ENCODE data around the gene SHB.

SHB gene

GRCh38 chr9:38003230-38003629 lies 65.8 kb downstream of the SHB start:
- no peak overlapping the region for H3K27ac ChIP-seq
- TF ChIP-seq CTCF (conservative IDR thresholded peaks at IDR 0.05), result no peak

- no peak overlapping the region for H3K27ac ChIP-seq
- TF ChIP-seq CTCF (conservative IDR thresholded peaks at IDR 0.05), result no peak
These were observed 67.6 kb downstream of the SHB start for GRCh38 chr9:38001430-38001829.

- TF ChIP-seq CTCF (conservative IDR thresholded peaks at IDR 0.05), result no peak
- no peak overlapping the region for H3K27ac ChIP-seq
These were observed 68.3 kb downstream of the SHB start for GRCh38 chr9:38000735-38001134.

GRCh38 chr9:38000332-38000731 lies 68.7 kb downstream of the SHB start:
- no peak for TF ChIP-seq CTCF (conservative IDR thresholded peaks at IDR 0.05)
- H3K27ac ChIP-seq, result no peak overlapping the region

GRCh38 chr9:37999588-38000189 lies 69.3 kb downstream of the SHB start:
- peak overlapping the region; percentile 25; the same call in 1 of the 2 replicates for H3K27ac ChIP-seq
- no peak for TF ChIP-seq CTCF (conservative IDR thresholded peaks at IDR 0.05)

- TF ChIP-seq CTCF (conservative IDR thresholded peaks at IDR 0.05), result no peak
- peak overlapping the region; percentile 25; the same call in 1 of the 2 replicates for H3K27ac ChIP-seq
These were observed 70.0 kb downstream of the SHB start for GRCh38 chr9:37998881-37999587.

GRCh38 chr9:37997636-37998374 lies 71.2 kb downstream of the SHB start:
- H3K27ac ChIP-seq, result peak overlapping the region; percentile 25; the same call in 1 of the 2 replicates
- no peak for TF ChIP-seq CTCF (conservative IDR thresholded peaks at IDR 0.05)
